Testis (tissue), 3 donors: ENCODE measurements around the gene RAB6B. TPM values are rescaled to one million over a fixed set of nuclear protein-coding genes. Genes with fewer than 3 reads are reported as not detected.

Experiments used
- DNase-seq: peaks from one replicate; pipeline ENCODE4 v3.0.0-alpha.2; 2019
- H3K27ac ChIP-seq, 2 donors: fragments of 200-600 bp; sonication (generic); one replicate each; pipeline ENCODE4 v1.5.1; 2019
- H3K27me3 ChIP-seq: fragments of 200-600 bp; sonication (generic); one replicate; pipeline ENCODE4 v1.5.1; 2019
- H3K36me3 ChIP-seq: fragments of 200-600 bp; sonication (generic); one replicate; pipeline ENCODE4 v1.5.1; 2017; ENCODE audit warnings: low read depth; ENCODE audit errors: missing control alignments
- H3K4me1 ChIP-seq: fragments of 200-600 bp; sonication (generic); one replicate; pipeline ENCODE4 v1.5.1; 2019
- H3K4me3 ChIP-seq, 2 donors: fragments of 200-600 bp; sonication (generic); one replicate each; pipeline ENCODE4 v1.5.1; 2017 to 2019
- H3K9me3 ChIP-seq: fragments of 200-600 bp; sonication (generic); one replicate; pipeline ENCODE4 v1.5.1; 2017
- POLR2A ChIP-seq: fragments of 450-650 bp; IDR thresholded peaks from one replicate; pipeline ENCODE4 v1.6.1; 2017; ENCODE audit warnings: antibody characterized with exemption, mild to moderate bottlenecking, moderate library complexity
- WGBS, 2 donors: methylation state at CpG; one replicate each; pipeline ENCODE4 v1.1.5; 2018; 5-methylcytosine and 5-hydroxymethylcytosine counted together
- intact Hi-C: fragments of 100-400 bp; cut with DNase I; formaldehyde crosslinking; loops from one replicate; pipeline ENCODE4 v1.15.1; 2023; ENCODE audit warnings: low total_unique reads
- polyA plus RNA-seq: library from polyadenylated mRNA; stranded (reverse); fragments of 350-450 nt; fragmentation: Illumina TruSeq; extraction: RNeasy Lipid Tissue Mini Kit (QIAGEN cat#74804); gene quantifications from one replicate; pipeline ENCODE4 v1.2.3, GENCODE V29; 2014; ENCODE audit warnings: low read depth, low replicate concordance; ENCODE audit not compliant: insufficient read depth
- total RNA-seq, 2 donors: library from RNA; depleted of rRNA; stranded (reverse); fragments of >200 nt; gene quantifications; one replicate each; pipeline ENCODE4 v1.2.3, GENCODE V29; 2016
- TF ChIP-seq, protein P1 (sequence below), 3 experiments: fragments of 450-650 bp in 2 of 3; fragments of 200-600 bp in 1 of 3; sonication (generic) in 1 of 3; IDR thresholded peaks; one replicate each; pipeline ENCODE4 v1.5.1; 2016 to 2019; ENCODE audit warnings: antibody characterized with exemption in 3 of 3, mild to moderate bottlenecking in 2 of 3, moderate library complexity in 1 of 3

The RAB6B gene
- total and polyA plus RNA-seq, 3 donors from 2014 or later = 5.1 to 8.6 (median 7.0) TPM

DNA sequence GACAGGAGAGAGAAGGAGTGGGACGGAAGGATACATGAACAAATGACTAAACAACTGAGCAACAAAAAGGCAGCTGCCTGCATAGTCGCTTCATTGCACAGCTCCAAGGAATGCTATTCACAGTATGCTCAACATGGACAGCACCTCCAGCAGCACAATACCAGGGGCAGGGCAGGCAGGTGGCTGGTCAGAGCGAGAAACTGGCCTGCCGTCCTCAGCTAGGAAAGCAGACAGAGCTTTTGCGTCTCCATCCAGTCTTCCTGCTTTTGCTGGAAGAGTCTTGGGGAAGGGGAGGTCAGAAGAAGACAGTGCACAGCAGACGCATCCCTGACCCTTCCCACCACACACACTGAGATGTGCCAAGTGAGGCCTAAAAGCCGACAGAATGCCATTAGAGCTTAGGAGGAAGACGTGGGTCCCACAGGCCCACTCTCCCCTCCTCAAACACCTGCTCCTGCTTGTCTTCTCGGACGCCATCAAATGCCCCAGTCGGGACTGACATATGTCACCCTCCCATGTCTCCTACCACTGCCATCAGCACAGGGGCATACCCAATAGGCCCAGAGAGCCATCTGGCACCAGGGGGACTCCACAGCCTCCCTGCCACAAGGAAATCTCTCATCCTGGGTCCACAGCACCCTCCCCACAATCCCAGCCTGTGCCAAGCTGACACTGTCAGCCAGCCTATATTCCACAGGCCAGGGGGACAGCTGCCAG lies 3.9 kb downstream of the RAB6B start:
- no peak overlapping the region for H3K4me3 ChIP-seq
- no peak for DNase-seq
- 95 to 96% methylated on average over 8 to 11 of the region's 11 CpGs for WGBS, 2 donors
- intact Hi-C loops = no loop called here
- no peaks in the 10 kb centered on the region for H3K36me3 ChIP-seq
- H3K9me3 ChIP-seq = no peaks in the 10 kb centered on the region
- H3K27ac ChIP-seq = no peak overlapping the region
- TF ChIP-seq, protein P1, sequence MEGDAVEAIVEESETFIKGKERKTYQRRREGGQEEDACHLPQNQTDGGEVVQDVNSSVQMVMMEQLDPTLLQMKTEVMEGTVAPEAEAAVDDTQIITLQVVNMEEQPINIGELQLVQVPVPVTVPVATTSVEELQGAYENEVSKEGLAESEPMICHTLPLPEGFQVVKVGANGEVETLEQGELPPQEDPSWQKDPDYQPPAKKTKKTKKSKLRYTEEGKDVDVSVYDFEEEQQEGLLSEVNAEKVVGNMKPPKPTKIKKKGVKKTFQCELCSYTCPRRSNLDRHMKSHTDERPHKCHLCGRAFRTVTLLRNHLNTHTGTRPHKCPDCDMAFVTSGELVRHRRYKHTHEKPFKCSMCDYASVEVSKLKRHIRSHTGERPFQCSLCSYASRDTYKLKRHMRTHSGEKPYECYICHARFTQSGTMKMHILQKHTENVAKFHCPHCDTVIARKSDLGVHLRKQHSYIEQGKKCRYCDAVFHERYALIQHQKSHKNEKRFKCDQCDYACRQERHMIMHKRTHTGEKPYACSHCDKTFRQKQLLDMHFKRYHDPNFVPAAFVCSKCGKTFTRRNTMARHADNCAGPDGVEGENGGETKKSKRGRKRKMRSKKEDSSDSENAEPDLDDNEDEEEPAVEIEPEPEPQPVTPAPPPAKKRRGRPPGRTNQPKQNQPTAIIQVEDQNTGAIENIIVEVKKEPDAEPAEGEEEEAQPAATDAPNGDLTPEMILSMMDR (IDR thresholded peaks at IDR 0.05) = no peak
- TF ChIP-seq POLR2A = no peak
- H3K27me3 ChIP-seq = no peaks in the 10 kb centered on the region
- H3K4me1 ChIP-seq = peaks cover 8% of the 10 kb centered on the region

DNA sequence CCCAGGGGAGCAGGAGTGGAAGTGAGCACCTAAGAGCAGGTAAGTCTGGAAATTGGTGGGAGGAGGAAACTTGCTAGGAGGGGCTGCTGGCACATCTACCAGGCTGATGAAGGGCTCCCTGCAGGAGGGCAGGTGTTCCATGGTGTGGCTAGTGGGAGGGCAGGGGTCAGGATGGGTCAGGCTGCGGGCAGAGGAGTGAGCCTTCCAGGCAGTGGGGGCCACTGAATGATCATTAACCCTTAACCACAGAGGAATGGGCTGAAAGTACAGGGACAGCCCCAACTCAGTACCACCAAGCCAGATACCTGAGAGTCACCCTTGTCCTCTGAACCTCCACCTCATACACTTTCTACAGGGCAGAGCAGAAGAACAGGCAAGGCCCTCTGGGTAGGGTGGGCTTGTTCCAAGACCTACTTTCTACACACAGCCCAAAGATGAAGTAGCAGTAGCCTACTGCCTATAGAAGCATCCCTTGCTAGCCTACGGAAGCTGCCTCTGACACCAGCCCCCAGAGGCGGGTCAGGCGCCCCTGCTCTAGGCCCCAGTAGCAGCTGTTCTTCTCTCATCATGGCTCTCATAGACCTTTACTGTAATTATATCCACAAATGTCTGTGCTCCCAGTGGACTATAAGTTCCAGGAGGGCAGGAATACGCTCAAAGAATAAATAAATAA lies 4.6 kb downstream of the RAB6B start:
- Histone ChIP-seq H3K27me3 (no peaks in the 10 kb centered on the region), H3K27ac (no peak overlapping the region), H3K9me3 (no peaks in the 10 kb centered on the region), H3K4me1 (peaks cover 8% of the 10 kb centered on the region), H3K4me3 (no peak overlapping the region), H3K36me3 (no peaks in the 10 kb centered on the region)
- TF ChIP-seq, protein P1 (IDR thresholded peaks at IDR 0.05) = no peak
- TF ChIP-seq POLR2A = no peak
- intact Hi-C loops = no loop called here
- 98 to 100% methylated on average over 5 of the region's 5 CpGs for WGBS, 2 donors
- no peak for DNase-seq

DNA sequence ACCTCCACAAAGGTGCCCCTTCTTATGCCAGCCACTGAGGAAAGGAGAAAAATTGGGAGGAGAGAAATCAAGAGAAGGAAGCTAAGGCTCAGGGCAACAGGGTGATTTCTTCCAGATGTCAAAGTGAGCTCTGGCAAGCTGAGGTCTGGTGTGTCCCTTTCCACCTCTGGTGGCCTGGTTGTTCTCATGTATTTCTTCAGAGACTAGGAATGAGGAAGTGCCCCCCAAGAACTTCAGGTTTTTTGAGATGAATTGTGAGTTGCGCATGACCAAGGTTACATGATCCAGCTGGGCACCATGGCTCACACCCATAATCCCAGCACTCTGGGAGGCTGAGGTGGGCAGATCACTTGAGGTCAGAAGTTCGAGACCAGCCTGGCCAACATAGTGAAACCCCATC lies 5.6 kb downstream of the RAB6B start:
- Histone ChIP-seq H3K27ac (no peak overlapping the region), H3K27me3 (no peaks in the 10 kb centered on the region), H3K4me1 (peaks cover 6% of the 10 kb centered on the region), H3K4me3 (no peak overlapping the region), H3K36me3 (no peaks in the 10 kb centered on the region), H3K9me3 (no peaks in the 10 kb centered on the region)
- intact Hi-C loops = no loop called here
- no peak for TF ChIP-seq POLR2A
- TF ChIP-seq, protein P1 (IDR thresholded peaks at IDR 0.05) = no peak
- DNase-seq = no peak
- WGBS, 2 donors = 81 to 100% methylated on average over 2 of the region's 2 CpGs

DNA sequence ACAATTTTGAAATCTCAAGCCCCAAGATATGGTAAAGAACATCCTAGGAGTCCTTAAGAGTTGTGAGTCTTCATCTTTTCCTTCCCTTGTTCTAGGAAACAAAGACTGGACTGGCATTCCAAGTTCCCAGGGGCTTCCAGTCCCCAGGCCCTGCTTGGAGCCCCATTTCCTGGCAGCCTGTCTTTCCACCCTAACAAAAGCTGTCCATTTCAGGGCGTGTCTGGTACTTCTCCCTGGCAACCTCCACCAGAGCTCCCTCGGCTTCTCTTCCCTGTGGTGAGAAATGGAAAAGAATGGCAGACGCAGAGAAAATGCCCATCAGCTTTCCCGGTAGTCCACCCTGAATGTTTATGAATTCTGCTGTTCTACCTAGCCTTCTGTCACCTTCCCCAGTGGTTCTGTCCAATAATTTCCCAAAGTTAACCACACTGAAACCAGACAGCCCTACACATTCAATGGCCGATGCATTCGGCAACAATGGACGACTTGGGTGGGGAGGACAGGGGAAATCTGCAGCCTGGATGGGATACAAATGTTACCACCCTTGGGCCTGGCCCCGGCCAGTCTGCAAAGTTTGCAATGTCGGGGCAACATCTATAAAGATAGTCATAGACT lies 6.8 kb downstream of the RAB6B start:
- H3K4me3 ChIP-seq = no peak overlapping the region
- H3K27me3 ChIP-seq = no peaks in the 10 kb centered on the region
- H3K4me1 ChIP-seq = no peaks in the 10 kb centered on the region
- intact Hi-C loops = no loop called here
- H3K36me3 ChIP-seq = no peaks in the 10 kb centered on the region
- no peak overlapping the region for H3K27ac ChIP-seq
- no peak for TF ChIP-seq POLR2A
- TF ChIP-seq, protein P1 (IDR thresholded peaks at IDR 0.05) = no peak
- DNase-seq = no peak
- H3K9me3 ChIP-seq = no peaks in the 10 kb centered on the region
- WGBS, 2 donors = 93 to 94% methylated on average over 9 of the region's 9 CpGs
